PFSK-1 (cell line): ENCODE measurements around the gene TMEM17.

ENCODE experiments used
- FOXP2 ChIP-seq: optimal IDR thresholded peaks from 2 replicates; pipeline ENCODE3; 2011; ENCODE audit warnings: borderline replicate concordance, control low read depth, inconsistent platforms; ENCODE audit not compliant: insufficient read depth; ENCODE audit errors: extremely low read length, extremely low read depth
- POLR2AphosphoS5 ChIP-seq: IDR thresholded peaks from 2 replicates; pipeline ENCODE4 v1.6.1; 2012; ENCODE audit warnings: low read depth, mild to moderate bottlenecking, control low read depth, low read length, moderate library complexity
- REST ChIP-seq, 2 experiments: IDR thresholded peaks; 2 replicates each; pipeline versions ENCODE4 v1.6.1 to v1.8.0; 2011 to 2012; ENCODE audit warnings: low read depth in 2 of 2, low read length in 2 of 2, control low read depth in 1 of 2, inconsistent platforms in 1 of 2, mild to moderate bottlenecking in 1 of 2, moderate library complexity in 1 of 2; ENCODE audit not compliant: insufficient read depth in 1 of 2
- SIN3A ChIP-seq: IDR thresholded peaks from 2 replicates; pipeline ENCODE4 v1.6.1; 2012; ENCODE audit warnings: mild to moderate bottlenecking, low read length, moderate library complexity, borderline replicate concordance; ENCODE audit not compliant: insufficient read depth
- TAF1 ChIP-seq: IDR thresholded peaks from 2 replicates; pipeline ENCODE4 v1.6.1; 2012; ENCODE audit warnings: low read length, control low read depth, borderline replicate concordance; ENCODE audit not compliant: insufficient read depth

TMEM17 gene

DNA sequence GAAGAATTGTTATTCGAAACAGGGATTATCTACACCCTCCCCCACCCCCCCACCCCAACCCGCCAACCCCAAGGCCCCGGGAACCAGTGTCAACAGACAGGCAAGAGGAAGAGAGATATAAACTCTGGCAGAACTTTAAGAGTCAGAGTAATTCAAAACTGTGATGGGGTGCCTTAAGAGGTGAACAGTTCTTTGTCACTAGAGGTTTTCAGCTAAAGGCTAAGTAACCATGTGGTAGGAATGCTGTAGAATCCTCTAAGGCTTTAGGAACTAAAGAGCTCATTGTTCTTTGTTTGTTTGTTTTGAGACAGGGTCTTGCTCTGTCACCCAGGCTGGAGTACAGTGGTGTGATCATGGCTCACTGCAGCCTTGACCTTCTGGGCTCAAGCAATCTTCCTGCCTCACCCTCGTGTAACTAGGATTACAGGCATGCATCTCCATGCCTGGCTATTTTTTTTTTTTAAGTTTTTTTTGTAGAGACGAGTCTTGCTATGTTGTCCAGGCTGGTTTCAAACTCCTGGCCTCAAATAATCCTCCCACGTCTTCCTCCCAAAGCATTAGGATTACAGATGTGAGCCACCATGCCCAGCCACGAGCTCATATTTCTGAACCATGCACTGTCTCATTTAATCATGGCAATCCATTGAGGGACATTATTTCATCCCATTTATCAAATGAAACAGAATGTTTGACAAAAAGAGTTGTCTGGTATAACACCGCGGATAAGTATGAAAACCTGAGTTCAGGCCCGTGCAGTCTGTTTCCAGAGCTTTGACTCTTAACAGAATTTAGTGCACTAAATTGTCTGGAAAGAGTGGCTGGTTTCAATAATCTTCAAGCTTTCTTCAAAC, 20.8 kb upstream of the TMEM17 start:
- TF ChIP-seq SIN3A (no peak), REST (IDR thresholded peaks at IDR 0.05; ENCODE audit: insufficient read depth in 1 of 2, low read depth in 2 of 2, low read length in 2 of 2) (no peak), TAF1 (no peak), POLR2AphosphoS5 (no peak), FOXP2 (no peak)

- TF ChIP-seq SIN3A (no peak), REST (IDR thresholded peaks at IDR 0.05; ENCODE audit: insufficient read depth in 1 of 2, low read depth in 2 of 2, low read length in 2 of 2) (no peak), TAF1 (no peak), POLR2AphosphoS5 (no peak), FOXP2 (no peak)
Observed at GRCh38 chr2:62525549-62526269, 19.7 kb upstream of the TMEM17 start.

- TF ChIP-seq SIN3A (no peak), REST (IDR thresholded peaks at IDR 0.05; ENCODE audit: insufficient read depth in 1 of 2, low read depth in 2 of 2, low read length in 2 of 2) (no peak), POLR2AphosphoS5 (no peak), FOXP2 (no peak), TAF1 (no peak)
Observed at GRCh38 chr2:62524293-62524941, 18.4 kb upstream of the TMEM17 start.

DNA sequence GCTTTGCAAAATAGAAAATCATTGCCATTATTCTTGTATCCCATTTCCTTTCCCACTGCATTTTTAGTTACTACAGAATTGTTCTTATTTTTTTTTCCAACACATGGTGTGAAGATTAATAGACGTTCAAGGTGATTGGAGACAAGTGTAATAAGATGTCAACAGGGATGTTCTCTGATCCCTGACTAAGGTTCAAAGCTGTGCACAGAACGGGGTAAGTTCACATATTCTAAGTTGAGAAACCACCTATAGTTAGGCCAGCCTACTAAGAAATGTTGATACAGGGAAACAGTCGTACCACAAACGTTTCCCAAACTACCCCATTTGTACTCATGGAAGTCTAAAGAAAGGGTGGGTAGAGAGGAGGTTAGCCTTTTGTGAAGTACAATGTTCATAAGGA, 6.4 kb upstream of the TMEM17 start:
- TF ChIP-seq TAF1, result no peak
- no peak for TF ChIP-seq FOXP2
- no peak for TF ChIP-seq REST (IDR thresholded peaks at IDR 0.05; ENCODE audit: insufficient read depth in 1 of 2, low read depth in 2 of 2, low read length in 2 of 2)
- TF ChIP-seq SIN3A, result no peak
- no peak for TF ChIP-seq POLR2AphosphoS5
